ENCODE results near the gene OTOA.
"Not testable (repeated sequence)": the region's sequence is repeated elsewhere in the genome, so short reads cannot be mapped to it uniquely, and the experiment has no call there.

OTOA gene

GRCh38 chr16:21673469-21673868 lies 9.7 kb downstream of the OTOA start:
- no peak overlapping the region for H2AFZ ChIP-seq (ENCODE audit: low read length)
- H3K27me3 ChIP-seq (ENCODE audit: insufficient read depth, low read length), result peaks cover 9% of the 10 kb centered on the region; the same call in 1 of the 2 replicates
- no peak overlapping the region for H3K4me2 ChIP-seq (ENCODE audit: low read length)
- H3F3A ChIP-seq (ENCODE audit: insufficient read depth, low read length), result no peaks in the 10 kb centered on the region
- H3K36me3 ChIP-seq (ENCODE audit: insufficient read depth, low read length), result no peaks in the 10 kb centered on the region
- 0 out of 2 replicates have a peak, but pooled peaks cover 3% of the 10 kb centered on the region for H3K9me3 ChIP-seq (ENCODE audit: low read length)
- H3K9ac ChIP-seq (ENCODE audit: low read length), result no peak overlapping the region
- TF ChIP-seq, protein P1, sequence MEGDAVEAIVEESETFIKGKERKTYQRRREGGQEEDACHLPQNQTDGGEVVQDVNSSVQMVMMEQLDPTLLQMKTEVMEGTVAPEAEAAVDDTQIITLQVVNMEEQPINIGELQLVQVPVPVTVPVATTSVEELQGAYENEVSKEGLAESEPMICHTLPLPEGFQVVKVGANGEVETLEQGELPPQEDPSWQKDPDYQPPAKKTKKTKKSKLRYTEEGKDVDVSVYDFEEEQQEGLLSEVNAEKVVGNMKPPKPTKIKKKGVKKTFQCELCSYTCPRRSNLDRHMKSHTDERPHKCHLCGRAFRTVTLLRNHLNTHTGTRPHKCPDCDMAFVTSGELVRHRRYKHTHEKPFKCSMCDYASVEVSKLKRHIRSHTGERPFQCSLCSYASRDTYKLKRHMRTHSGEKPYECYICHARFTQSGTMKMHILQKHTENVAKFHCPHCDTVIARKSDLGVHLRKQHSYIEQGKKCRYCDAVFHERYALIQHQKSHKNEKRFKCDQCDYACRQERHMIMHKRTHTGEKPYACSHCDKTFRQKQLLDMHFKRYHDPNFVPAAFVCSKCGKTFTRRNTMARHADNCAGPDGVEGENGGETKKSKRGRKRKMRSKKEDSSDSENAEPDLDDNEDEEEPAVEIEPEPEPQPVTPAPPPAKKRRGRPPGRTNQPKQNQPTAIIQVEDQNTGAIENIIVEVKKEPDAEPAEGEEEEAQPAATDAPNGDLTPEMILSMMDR (IDR thresholded peaks at IDR 0.05; ENCODE audit: low read length), result no peak
- no peak for TF ChIP-seq EZH2 (IDR thresholded peaks at IDR 0.05; ENCODE audit: borderline replicate concordance, low read length)
- H3K9me2 ChIP-seq (ENCODE audit: low read depth, low read length), result no peaks in the 10 kb centered on the region
- H3K79me2 ChIP-seq (ENCODE audit: insufficient read depth, low read length), result no peaks in the 10 kb centered on the region
- H3K27ac ChIP-seq (ENCODE audit: low read depth, low read length, poor library complexity, severe bottlenecking), result no peak overlapping the region
- H3K4me3 ChIP-seq (ENCODE audit: low read depth, low read length, poor library complexity, severe bottlenecking), result no peak overlapping the region
- H4K20me1 ChIP-seq (ENCODE audit: insufficient read depth, low read length), result no peaks in the 10 kb centered on the region
- H3K4me1 ChIP-seq (ENCODE audit: insufficient read depth, low read length, severe bottlenecking), result no peaks in the 10 kb centered on the region

DNA sequence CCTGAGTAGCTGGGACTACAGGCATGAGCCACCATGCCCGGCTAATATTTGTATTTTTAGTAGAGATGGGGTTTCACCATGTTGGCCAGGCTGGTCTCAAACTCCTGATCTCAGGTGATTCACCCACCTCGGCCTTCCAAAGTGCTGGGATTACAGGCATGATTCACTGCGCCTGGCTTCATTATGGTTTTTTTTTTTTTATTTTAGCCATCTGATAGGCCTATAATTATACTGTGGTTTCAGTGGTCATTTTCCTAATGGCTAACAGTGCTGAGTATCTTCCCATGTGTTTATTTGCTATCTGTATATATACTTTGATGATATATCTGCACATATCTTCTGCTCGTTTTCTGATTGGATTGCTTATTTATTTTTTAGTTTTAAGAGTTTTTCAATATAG lies 10.7 kb downstream of the OTOA start:
- H3K9me2 ChIP-seq (ENCODE audit: low read depth, low read length); H3K79me2 ChIP-seq (ENCODE audit: insufficient read depth, low read length); H4K20me1 ChIP-seq (ENCODE audit: insufficient read depth, low read length); H3K9ac ChIP-seq (ENCODE audit: low read length); H3K9me3 ChIP-seq (ENCODE audit: low read length); H3K36me3 ChIP-seq (ENCODE audit: insufficient read depth, low read length); H3K27me3 ChIP-seq (ENCODE audit: insufficient read depth, low read length); H2AFZ ChIP-seq (ENCODE audit: low read length); H3K4me3 ChIP-seq (ENCODE audit: low read depth, low read length, poor library complexity, severe bottlenecking); H3F3A ChIP-seq (ENCODE audit: insufficient read depth, low read length); H3K4me1 ChIP-seq (ENCODE audit: insufficient read depth, low read length, severe bottlenecking); H3K27ac ChIP-seq (ENCODE audit: low read depth, low read length, poor library complexity, severe bottlenecking); H3K4me2 ChIP-seq (ENCODE audit: low read length): not testable (repeated sequence)

GRCh38 chr16:21680714-21681113 lies 16.9 kb downstream of the OTOA start:
- not testable (repeated sequence) for H3K27ac ChIP-seq (ENCODE audit: low read depth, low read length, poor library complexity, severe bottlenecking); H3K79me2 ChIP-seq (ENCODE audit: insufficient read depth, low read length); H3K9me3 ChIP-seq (ENCODE audit: low read length); H4K20me1 ChIP-seq (ENCODE audit: insufficient read depth, low read length); H3K27me3 ChIP-seq (ENCODE audit: insufficient read depth, low read length); H3K4me2 ChIP-seq (ENCODE audit: low read length); H3F3A ChIP-seq (ENCODE audit: insufficient read depth, low read length); H3K36me3 ChIP-seq (ENCODE audit: insufficient read depth, low read length); H3K9me2 ChIP-seq (ENCODE audit: low read depth, low read length); H2AFZ ChIP-seq (ENCODE audit: low read length); H3K4me3 ChIP-seq (ENCODE audit: low read depth, low read length, poor library complexity, severe bottlenecking); H3K4me1 ChIP-seq (ENCODE audit: insufficient read depth, low read length, severe bottlenecking); H3K9ac ChIP-seq (ENCODE audit: low read length)

DNA sequence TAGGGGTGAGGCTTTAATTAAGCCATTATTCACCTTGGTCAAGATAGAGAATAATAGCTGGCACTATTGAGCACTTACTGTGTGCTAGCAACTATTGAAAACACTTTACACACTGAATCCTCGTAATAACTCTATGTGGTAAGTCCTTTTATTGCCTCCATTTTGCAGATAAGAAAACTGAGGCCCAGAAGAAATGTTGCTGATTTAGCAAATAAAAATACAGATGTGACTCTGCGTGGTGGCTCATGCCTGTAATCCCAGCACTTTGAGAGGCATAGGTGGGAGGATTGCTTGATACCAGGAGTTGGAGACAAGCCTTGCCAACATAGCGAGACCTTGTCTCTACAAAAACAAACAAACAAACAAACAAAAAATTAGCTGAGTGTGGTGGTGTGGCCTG lies 19.4 kb downstream of the OTOA start:
- H3K4me2 ChIP-seq (ENCODE audit: low read length), result no peak overlapping the region
- no peaks in the 10 kb centered on the region for H4K20me1 ChIP-seq (ENCODE audit: insufficient read depth, low read length)
- no peak overlapping the region for H2AFZ ChIP-seq (ENCODE audit: low read length)
- H3K27ac ChIP-seq (ENCODE audit: low read depth, low read length, poor library complexity, severe bottlenecking), result no peak overlapping the region
- H3K9ac ChIP-seq (ENCODE audit: low read length), result no peak overlapping the region
- TF ChIP-seq, protein P1 (IDR thresholded peaks at IDR 0.05; ENCODE audit: low read length), result no peak
- no peak for TF ChIP-seq EZH2 (IDR thresholded peaks at IDR 0.05; ENCODE audit: borderline replicate concordance, low read length)
- no peaks in the 10 kb centered on the region for H3K27me3 ChIP-seq (ENCODE audit: insufficient read depth, low read length)
- H3K9me2 ChIP-seq (ENCODE audit: low read depth, low read length), result no peaks in the 10 kb centered on the region
- H3K4me3 ChIP-seq (ENCODE audit: low read depth, low read length, poor library complexity, severe bottlenecking), result no peak overlapping the region
- no peaks in the 10 kb centered on the region for H3K9me3 ChIP-seq (ENCODE audit: low read length)
- H3K4me1 ChIP-seq (ENCODE audit: insufficient read depth, low read length, severe bottlenecking), result no peaks in the 10 kb centered on the region
- H3K36me3 ChIP-seq (ENCODE audit: insufficient read depth, low read length), result no peaks in the 10 kb centered on the region
- no peaks in the 10 kb centered on the region for H3K79me2 ChIP-seq (ENCODE audit: insufficient read depth, low read length)
- no peaks in the 10 kb centered on the region for H3F3A ChIP-seq (ENCODE audit: insufficient read depth, low read length)

Data from OCI-LY1 (cell line).